H9 (cell line): ENCODE results near the gene TREM2. TPM values are rescaled to one million over a fixed set of nuclear protein-coding genes. Genes with fewer than 3 reads are reported as not detected.

Experiments used
- DNase-seq: peaks from one replicate; pipeline ENCODE4 v3.0.0-alpha.2; 2017
- H2AFZ ChIP-seq: one replicate; pipeline ENCODE4 v1.6.1; 2013; ENCODE audit warnings: mild to moderate bottlenecking, low read length, control low read depth, moderate library complexity
- H2AK5ac ChIP-seq: 2 replicates; pipeline ENCODE4 v1.6.1; 2013; ENCODE audit warnings: low read length, control low read depth, mixed read lengths; ENCODE audit not compliant: insufficient read length
- H2BK120ac ChIP-seq: one replicate; pipeline ENCODE4 v1.6.1; 2013; ENCODE audit warnings: low read depth, mild to moderate bottlenecking, low read length, control low read depth, inconsistent platforms; ENCODE audit not compliant: poor library complexity, severe bottlenecking
- H2BK12ac ChIP-seq: 2 replicates; pipeline ENCODE4 v1.6.1; 2013; ENCODE audit warnings: low read length, control low read depth, mixed read lengths, low read depth; ENCODE audit not compliant: insufficient read length
- H2BK15ac ChIP-seq: 2 replicates; pipeline ENCODE4 v1.6.1; 2013; ENCODE audit warnings: low read depth, low read length, control low read depth
- H2BK20ac ChIP-seq: one replicate; pipeline ENCODE4 v1.6.1; 2013; ENCODE audit warnings: low read depth, mild to moderate bottlenecking, low read length, control low read depth, inconsistent platforms; ENCODE audit not compliant: poor library complexity, severe bottlenecking
- H2BK5ac ChIP-seq: 2 replicates; pipeline ENCODE4 v1.6.1; 2013; ENCODE audit warnings: low read length, control low read depth, mixed read lengths; ENCODE audit not compliant: insufficient read length
- H3K14ac ChIP-seq: 2 replicates; pipeline ENCODE4 v1.6.1; 2013; ENCODE audit warnings: low read length, control low read depth; ENCODE audit not compliant: insufficient read depth
- H3K18ac ChIP-seq: 2 replicates; pipeline ENCODE4 v1.6.1; 2013; ENCODE audit warnings: low read depth, mild to moderate bottlenecking, mixed read lengths, low read length, control low read depth; ENCODE audit not compliant: insufficient read length
- H3K23ac ChIP-seq: 2 replicates; pipeline ENCODE4 v1.6.1; 2013; ENCODE audit warnings: low read length, control low read depth, mixed read lengths, low read depth; ENCODE audit not compliant: insufficient read length
- H3K23me2 ChIP-seq: 2 replicates; pipeline ENCODE4 v1.6.1; 2013; ENCODE audit warnings: low read depth, mild to moderate bottlenecking, mixed read lengths, low read length, control low read depth; ENCODE audit not compliant: insufficient read length, poor library complexity, severe bottlenecking
- H3K27ac ChIP-seq: 2 replicates; pipeline ENCODE4 v1.5.1; 2013; ENCODE audit warnings: low read length, control low read depth, mixed read lengths, low read depth; ENCODE audit not compliant: insufficient read length
- H3K27me3 ChIP-seq: 2 replicates; pipeline ENCODE4 v1.6.1; 2013; ENCODE audit warnings: low read length, control low read depth, inconsistent platforms; ENCODE audit not compliant: insufficient read depth
- H3K4ac ChIP-seq: 2 replicates; pipeline ENCODE4 v1.6.1; 2013; ENCODE audit warnings: low read depth, mild to moderate bottlenecking, control low read depth, inconsistent platforms, low read length, moderate library complexity
- H3K4me1 ChIP-seq: 2 replicates; pipeline ENCODE4 v1.6.1; 2013; ENCODE audit warnings: low read length, control low read depth, inconsistent platforms; ENCODE audit not compliant: insufficient read depth
- H3K4me2 ChIP-seq: 2 replicates; pipeline ENCODE4 v1.6.1; 2013; ENCODE audit warnings: low read length, control low read depth, mixed read lengths; ENCODE audit not compliant: insufficient read length, insufficient read depth
- H3K56ac ChIP-seq: 2 replicates; pipeline ENCODE4 v1.6.1; 2013; ENCODE audit warnings: low read depth, mild to moderate bottlenecking, mixed read lengths, low read length, control low read depth; ENCODE audit not compliant: insufficient read length
- H3K79me1 ChIP-seq: 2 replicates; pipeline ENCODE4 v1.6.1; 2013; ENCODE audit warnings: low read depth, mild to moderate bottlenecking, moderate library complexity, low read length, control low read depth, inconsistent platforms; ENCODE audit not compliant: insufficient read depth, poor library complexity, severe bottlenecking
- H3K79me2 ChIP-seq: 2 replicates; pipeline ENCODE4 v1.6.1; 2013; ENCODE audit warnings: low read length, control low read depth, inconsistent platforms; ENCODE audit not compliant: insufficient read depth
- H3K9ac ChIP-seq: 2 replicates; pipeline ENCODE4 v1.6.1; 2013; ENCODE audit warnings: low read length, control low read depth, mixed read lengths; ENCODE audit not compliant: insufficient read length; ENCODE audit errors: extremely low read depth
- H3K9me3 ChIP-seq: one replicate; pipeline ENCODE4 v1.6.1; 2013; ENCODE audit warnings: low read depth, low read length, inconsistent platforms; ENCODE audit not compliant: control insufficient read depth
- H3T11ph ChIP-seq: one replicate; pipeline ENCODE4 v1.6.1; 2013; ENCODE audit warnings: mild to moderate bottlenecking, low read length, control low read depth, inconsistent platforms
- H4K20me1 ChIP-seq: one replicate; pipeline ENCODE4 v1.6.1; 2013; ENCODE audit not compliant: control insufficient read depth, insufficient read length, insufficient read depth
- H4K5ac ChIP-seq: 2 replicates; pipeline ENCODE4 v1.6.1; 2013; ENCODE audit warnings: low read depth, mild to moderate bottlenecking, mixed read lengths, low read length, control low read depth; ENCODE audit not compliant: insufficient read length
- H4K8ac ChIP-seq: replicated peaks from 2 replicates; pipeline ENCODE4 v1.6.1; 2013; ENCODE audit warnings: low read length, control low read depth, mixed read lengths, low read depth; ENCODE audit not compliant: insufficient read length
- H4K91ac ChIP-seq: 2 replicates; pipeline ENCODE4 v1.6.1; 2013; ENCODE audit warnings: low read depth, mild to moderate bottlenecking, moderate library complexity, mixed read lengths, low read length, control low read depth; ENCODE audit not compliant: insufficient read length
- H3K27ac Mint-ChIP-seq, 3 experiments: 2 replicates in 2 of 3; 3 replicates in 1 of 3; pipeline ENCODE4 v1.8.0; 2020 to 2021; ENCODE audit warnings: mixed read lengths in 3 of 3, mild to moderate bottlenecking in 1 of 3, moderate library complexity in 1 of 3
- H3K27me3 Mint-ChIP-seq: 2 replicates; pipeline ENCODE4 v1.8.0; 2021; ENCODE audit warnings: low read depth, mild to moderate bottlenecking, moderate library complexity, mixed read lengths
- H3K36me3 Mint-ChIP-seq, 3 experiments: 2 replicates in 2 of 3; 3 replicates in 1 of 3; pipeline ENCODE4 v1.8.0; 2020 to 2021; ENCODE audit warnings: low read depth in 3 of 3, mixed read lengths in 3 of 3; ENCODE audit not compliant: insufficient read depth in 1 of 3
- H3K4me1 Mint-ChIP-seq, 2 experiments: 2 replicates each; pipeline ENCODE4 v1.8.0; 2020; ENCODE audit warnings: mixed read lengths in 2 of 2
- H3K4me3 Mint-ChIP-seq, 2 experiments: 2 replicates in 1 of 2; 3 replicates in 1 of 2; pipeline ENCODE4 v1.8.0; 2020 to 2021; ENCODE audit warnings: mild to moderate bottlenecking in 2 of 2, mixed read lengths in 2 of 2, moderate library complexity in 1 of 2
- H3K9me3 Mint-ChIP-seq, 2 experiments: 2 replicates in 1 of 2; 3 replicates in 1 of 2; pipeline ENCODE4 v1.8.0; 2020; ENCODE audit warnings: mild to moderate bottlenecking in 2 of 2, mixed read lengths in 2 of 2, moderate library complexity in 1 of 2
- CTCF ChIP-seq: fragments of 200-600 bp; sonication (generic); conservative IDR thresholded peaks from 3 replicates; pipeline ENCODE4 v1.8.0; 2021; ENCODE audit warnings: antibody characterized with exemption, mild to moderate bottlenecking
- WGBS: extraction: QIAGEN DNeasy Blood & Tissue Kit; methylation state at CpG from one replicate; pipeline ENCODE4 v1.1.7; 2013; ENCODE audit warnings: missing lambda C conversion rate, low lambda C conversion rate, mixed read lengths; ENCODE audit not compliant: insufficient read length; ENCODE audit errors: extremely low coverage; 5-methylcytosine and 5-hydroxymethylcytosine counted together
- total RNA-seq: library from RNA; stranded (reverse); gene quantifications from 2 replicates; pipeline ENCODE4 v1.2.1, GENCODE V29; 2021

The TREM2 gene
- total RNA-seq, 1 experiment from 2014 or later = 0.31 TPM

GRCh38 chr6:41208439-41209106 is 45.7 kb upstream of the TREM2 start:
- H3K4me1 Mint-ChIP-seq = no peaks in the 10 kb centered on the region
- Histone ChIP-seq H3K4ac (no peak overlapping the region), H2BK15ac (no peak overlapping the region), H2AK5ac (no peak overlapping the region), H4K20me1 (no peaks in the 10 kb centered on the region), H2BK20ac (no peak overlapping the region), H3K9me3 (no peaks in the 10 kb centered on the region), H3K18ac (no peak overlapping the region), H3K56ac (no peak overlapping the region), H3T11ph (no peak overlapping the region), H4K91ac (no peak overlapping the region), H2BK120ac (no peak overlapping the region), H3K79me1 (no peaks in the 10 kb centered on the region), H3K4me2 (no peak overlapping the region), H2BK5ac (no peak overlapping the region), H3K14ac (no peak overlapping the region), H3K23ac (no peak overlapping the region), H3K79me2 (no peaks in the 10 kb centered on the region), H2AFZ (no peak overlapping the region), H3K9ac (no peak overlapping the region), H4K8ac (no peak overlapping the region), H4K5ac (no peak overlapping the region), H2BK12ac (no peak overlapping the region), H3K27me3 (no peaks in the 10 kb centered on the region), H3K23me2 (no peaks in the 10 kb centered on the region), H3K27ac (no peak overlapping the region), H3K4me1 (no peaks in the 10 kb centered on the region)
- H3K4me3 Mint-ChIP-seq = no peak overlapping the region
- H3K36me3 Mint-ChIP-seq = no peaks in the 10 kb centered on the region
- H3K9me3 Mint-ChIP-seq = peaks cover 0 to 5% of the 10 kb centered on the region in 2 experiments; a peak in 2 of 5 replicates
- no peak overlapping the region for H3K27ac Mint-ChIP-seq
- DNase-seq = no peak
- H3K27me3 Mint-ChIP-seq = peaks cover 9% of the 10 kb centered on the region
- no CpG with 5 or more reads among the region's 7 CpGs for WGBS
- TF ChIP-seq CTCF = no peak
